Measurements from ENCODE around the gene SLC27A1.
"Not testable (repeated sequence)": the region's sequence is repeated elsewhere in the genome, so short reads cannot be mapped to it uniquely, and the experiment has no call there.

Gene SLC27A1

DNA sequence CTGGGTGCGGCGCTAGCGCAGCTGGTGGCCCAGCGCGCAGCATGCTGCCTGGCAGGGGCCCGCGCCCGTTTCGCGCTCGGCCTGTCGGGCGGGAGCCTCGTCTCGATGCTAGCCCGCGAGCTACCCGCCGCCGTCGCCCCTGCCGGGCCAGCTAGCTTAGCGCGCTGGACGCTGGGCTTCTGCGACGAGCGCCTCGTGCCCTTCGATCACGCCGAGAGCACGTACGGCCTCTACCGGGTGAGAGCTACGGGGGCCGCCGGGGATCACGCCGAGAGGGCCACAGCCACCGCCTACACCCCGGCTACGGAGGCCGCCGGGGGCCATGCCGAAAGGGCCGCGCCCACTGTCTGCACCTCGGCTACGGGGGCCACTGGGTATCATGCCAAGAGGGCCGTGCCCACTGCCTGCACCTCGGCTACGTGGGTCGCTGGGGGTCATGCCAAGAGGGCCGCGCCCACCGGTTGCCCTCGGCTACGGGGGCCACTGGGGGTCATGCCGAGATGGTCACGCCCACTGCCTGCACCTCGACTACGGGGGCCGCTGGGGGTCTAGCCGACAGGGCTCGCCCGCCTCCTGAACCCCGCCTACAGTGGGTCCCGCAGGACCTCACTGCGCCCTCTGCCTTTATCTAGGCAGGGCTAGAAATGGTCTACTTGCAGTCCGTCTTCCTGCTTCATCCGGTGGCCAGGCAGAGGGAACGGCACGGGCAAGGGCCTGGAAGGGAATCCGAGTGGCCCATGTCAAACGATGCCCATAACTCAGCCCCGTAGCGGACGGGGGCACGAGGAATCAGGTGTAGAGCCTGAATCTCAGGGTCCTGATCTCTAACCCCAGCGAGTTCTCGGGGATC, 41.6 kb downstream of the SLC27A1 start:
- DNase-seq (ENCODE audit: low read depth) = no peak

- DNase-seq (ENCODE audit: low read depth) = no peak
Measured at GRCh38 chr19:17512574-17512939, 42.2 kb downstream of the SLC27A1 start.

DNA sequence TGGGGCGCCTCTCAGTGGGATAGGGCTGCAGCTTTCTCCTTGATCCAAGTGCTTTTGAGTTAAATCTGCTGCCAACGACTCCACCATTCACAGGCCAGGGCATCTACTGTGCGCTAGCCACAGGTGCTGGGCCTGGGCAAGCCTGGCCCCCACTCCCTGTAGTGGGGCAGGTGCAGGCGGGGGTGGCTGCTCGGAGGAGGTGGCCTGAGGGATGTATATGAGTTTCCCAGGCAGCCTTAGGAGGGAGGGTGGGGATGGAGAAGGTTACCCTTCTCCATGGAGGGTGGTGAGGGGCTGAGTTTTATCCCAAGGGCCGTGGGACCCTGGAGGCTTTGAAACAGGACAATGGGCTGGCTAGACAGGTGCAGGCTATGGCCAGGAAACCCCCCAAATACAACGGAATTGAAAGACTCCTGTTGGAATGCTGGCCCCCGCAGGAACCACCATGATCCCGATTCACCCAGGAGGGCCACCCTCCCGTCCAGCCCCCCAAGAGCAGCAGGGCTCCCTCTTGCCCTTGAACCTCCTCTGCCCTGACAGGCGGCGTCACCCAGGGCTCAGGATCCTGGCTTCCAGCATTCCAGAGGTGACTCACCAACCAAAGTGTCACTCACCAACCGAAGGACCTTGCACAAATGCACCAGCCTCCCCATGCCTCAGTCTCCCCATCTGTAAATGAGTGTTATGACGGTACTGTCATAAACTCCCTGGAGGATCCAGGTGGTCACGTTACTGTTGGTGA, 45.3 kb downstream of the SLC27A1 start:
- DNase-seq (ENCODE audit: low read depth) = no peak

GRCh38 chr19:17517898-17518297, 47.6 kb downstream of the SLC27A1 start:
- DNase-seq (ENCODE audit: low read depth) = no peak

- DNase-seq (ENCODE audit: low read depth) = not testable (repeated sequence)
Measured at GRCh38 chr19:17518654-17519053, 48.3 kb downstream of the SLC27A1 start.

- DNase-seq (ENCODE audit: low read depth) = no peak
Measured at GRCh38 chr19:17519967-17520366, 49.6 kb downstream of the SLC27A1 start.

- DNase-seq (ENCODE audit: low read depth) = no peak
Measured at GRCh38 chr19:17520865-17521264, 50.5 kb downstream of the SLC27A1 start.

GRCh38 chr19:17522988-17523872, 52.9 kb downstream of the SLC27A1 start:
- no peak for DNase-seq (ENCODE audit: low read depth)

- no peak for DNase-seq (ENCODE audit: low read depth)
Measured at GRCh38 chr19:17524651-17525050, 54.3 kb downstream of the SLC27A1 start.

DNA sequence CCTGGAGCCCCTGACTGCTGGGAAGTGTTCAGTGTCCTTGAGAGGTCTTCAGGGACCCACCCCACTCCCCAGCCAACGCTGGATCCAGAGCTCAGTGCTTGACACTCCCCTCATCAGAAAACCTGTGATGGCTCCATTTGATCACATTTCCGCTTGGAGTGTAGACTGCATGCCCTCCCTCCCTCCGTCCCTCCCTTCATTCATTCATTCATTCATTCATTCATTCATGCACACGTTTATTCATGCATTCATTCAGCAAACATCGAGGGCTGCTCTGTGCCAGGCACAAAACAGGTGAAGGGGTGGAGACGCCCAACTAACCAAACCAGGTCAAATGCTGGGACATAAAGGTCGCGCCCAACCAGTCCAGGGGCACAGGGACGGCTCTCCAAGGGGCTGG, 54.8 kb downstream of the SLC27A1 start:
- no peak for DNase-seq (ENCODE audit: low read depth)

- no peak for DNase-seq (ENCODE audit: low read depth)
Measured at GRCh38 chr19:17526922-17527321, 56.6 kb downstream of the SLC27A1 start.

DNA sequence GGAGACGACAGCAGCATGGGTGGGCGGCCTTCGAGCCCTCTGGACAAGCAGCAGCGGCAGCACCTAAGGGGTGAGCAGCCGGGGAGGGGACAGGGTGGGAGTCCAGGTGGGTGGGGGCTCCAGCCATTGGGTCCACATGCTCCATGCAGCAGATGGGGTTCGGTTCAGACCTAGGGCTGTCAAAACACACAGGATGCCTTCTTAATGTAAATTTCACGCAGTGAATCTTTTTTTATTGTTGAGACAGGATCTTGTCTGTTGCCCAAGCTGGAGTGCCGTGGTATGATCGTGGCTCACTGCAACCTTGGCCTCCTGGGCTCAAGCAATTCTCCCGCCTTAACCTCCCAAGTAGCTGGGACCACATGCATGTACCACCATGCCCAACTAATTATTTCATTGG, 57.0 kb downstream of the SLC27A1 start:
- no peak for DNase-seq (ENCODE audit: low read depth)

GRCh38 chr19:17528610-17529009, 58.3 kb downstream of the SLC27A1 start:
- no peak for DNase-seq (ENCODE audit: low read depth)

GRCh38 chr19:17529239-17530158, 59.2 kb downstream of the SLC27A1 start:
- no peak for DNase-seq (ENCODE audit: low read depth)

- no peak for DNase-seq (ENCODE audit: low read depth)
Measured at GRCh38 chr19:17530586-17530985, 60.3 kb downstream of the SLC27A1 start.

DNA sequence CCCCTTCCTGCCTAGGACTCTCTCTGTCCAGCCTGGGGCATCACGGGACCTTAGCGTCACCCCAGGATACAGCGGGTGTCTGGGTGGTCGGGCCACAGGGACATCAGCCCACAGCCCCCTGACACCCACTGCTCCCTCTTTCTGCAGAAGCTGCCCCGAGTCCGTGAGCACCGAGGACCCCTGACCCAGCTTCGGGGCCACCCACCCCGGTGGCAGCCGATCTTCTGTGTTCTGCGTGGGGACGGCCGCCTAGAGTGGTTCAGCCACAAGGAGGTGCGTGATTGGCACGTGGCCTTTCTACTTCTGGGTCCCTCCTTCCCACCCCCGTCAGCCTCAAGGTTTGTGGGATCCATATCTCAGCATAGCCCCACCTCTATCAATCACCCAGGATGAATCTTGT, 61.8 kb downstream of the SLC27A1 start:
- no peak for DNase-seq (ENCODE audit: low read depth)

DNA sequence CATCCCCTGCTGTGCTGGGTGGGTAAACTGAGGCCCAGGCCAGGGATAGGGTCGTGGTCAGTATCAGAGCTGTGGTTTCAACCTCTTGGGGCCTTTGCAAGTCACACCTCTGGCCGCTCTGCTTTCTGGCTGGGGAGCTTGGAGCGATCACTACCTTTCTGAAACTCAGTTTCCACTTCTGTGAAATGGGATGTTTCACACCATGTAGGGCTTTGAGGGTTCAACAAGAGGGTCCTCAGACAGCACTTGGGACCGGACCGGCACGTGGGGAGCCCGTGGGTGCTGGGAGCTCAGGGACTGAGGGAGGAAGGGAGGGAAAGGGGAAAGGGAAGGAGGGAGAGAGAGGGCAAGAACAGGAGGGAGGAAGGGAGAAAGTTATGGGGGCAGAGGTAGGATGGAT, 62.2 kb downstream of the SLC27A1 start:
- no peak for DNase-seq (ENCODE audit: low read depth)

- DNase-seq (ENCODE audit: low read depth) = no peak
Measured at GRCh38 chr19:17534767-17535166, 64.4 kb downstream of the SLC27A1 start.

GRCh38 chr19:17536955-17537354, 66.6 kb downstream of the SLC27A1 start:
- no peak for DNase-seq (ENCODE audit: low read depth)

DNA sequence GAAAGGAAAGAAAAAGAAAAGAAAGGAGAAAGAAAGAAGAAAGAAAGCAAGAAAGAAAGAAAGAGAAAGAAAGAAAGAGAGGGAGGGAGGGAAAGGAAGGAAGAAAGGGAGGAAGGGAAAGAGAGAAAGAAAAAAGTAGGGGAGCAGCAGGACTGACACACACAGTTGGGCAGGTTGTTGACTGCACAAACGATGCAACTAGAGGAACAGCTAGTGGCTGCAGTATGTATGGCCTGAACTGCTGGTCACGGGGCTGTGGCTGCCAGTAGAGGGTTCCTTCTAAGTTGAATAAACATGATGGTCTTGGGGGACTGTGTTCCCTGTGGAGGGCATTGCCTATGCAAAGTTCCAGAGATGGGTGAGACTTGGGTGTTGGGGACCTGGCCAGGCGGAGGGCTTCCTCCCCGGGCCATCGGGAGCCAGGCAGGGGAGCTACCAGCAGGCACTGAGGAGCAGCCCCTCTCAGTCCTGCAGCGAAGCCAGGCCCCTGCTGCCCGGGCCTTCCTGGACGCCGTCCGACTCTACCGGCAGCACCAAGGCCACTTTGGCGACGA, 68.4 kb downstream of the SLC27A1 start:
- DNase-seq (ENCODE audit: low read depth) = no peak
